ENCODE results near the gene CFAP45.

The CFAP45 gene

GRCh38 chr1:159919236-159919865 is 19.4 kb upstream of the CFAP45 start:
- Histone ChIP-seq H3K27me3 (ENCODE audit: insufficient read depth, low read length) (no peaks in the 10 kb centered on the region), H3K4me2 (ENCODE audit: low read length) (no peak overlapping the region), H3F3A (ENCODE audit: insufficient read depth, low read length) (no peaks in the 10 kb centered on the region), H2AFZ (ENCODE audit: low read length) (no peak overlapping the region), H3K79me2 (ENCODE audit: insufficient read depth, low read length) (no peaks in the 10 kb centered on the region), H3K36me3 (ENCODE audit: insufficient read depth, low read length) (peaks cover 33% of the 10 kb centered on the region; the same call in 1 of the 2 replicates), H3K27ac (ENCODE audit: low read depth, low read length, poor library complexity, severe bottlenecking) (no peak overlapping the region), H4K20me1 (ENCODE audit: insufficient read depth, low read length) (no peaks in the 10 kb centered on the region), H3K4me1 (ENCODE audit: insufficient read depth, low read length, severe bottlenecking) (peaks cover 35% of the 10 kb centered on the region), H3K9ac (ENCODE audit: low read length) (no peak overlapping the region), H3K4me3 (ENCODE audit: low read depth, low read length, poor library complexity, severe bottlenecking) (no peak overlapping the region), H3K9me2 (ENCODE audit: low read depth, low read length) (no peaks in the 10 kb centered on the region), H3K9me3 (ENCODE audit: low read length) (no peaks in the 10 kb centered on the region)
- TF ChIP-seq EZH2 (IDR thresholded peaks at IDR 0.05; ENCODE audit: borderline replicate concordance, low read length) (no peak), CTCF (IDR thresholded peaks at IDR 0.05; ENCODE audit: low read length) (no peak)

- peaks cover 33% of the 10 kb centered on the region; the same call in 1 of the 2 replicates for H3K36me3 ChIP-seq (ENCODE audit: insufficient read depth, low read length)
- TF ChIP-seq EZH2 (IDR thresholded peaks at IDR 0.05; ENCODE audit: borderline replicate concordance, low read length) = no peak
- no peak for TF ChIP-seq CTCF (IDR thresholded peaks at IDR 0.05; ENCODE audit: low read length)
- no peak overlapping the region for H3K9ac ChIP-seq (ENCODE audit: low read length)
- H3K9me3 ChIP-seq (ENCODE audit: low read length) = no peaks in the 10 kb centered on the region
- no peaks in the 10 kb centered on the region for H4K20me1 ChIP-seq (ENCODE audit: insufficient read depth, low read length)
- H3K79me2 ChIP-seq (ENCODE audit: insufficient read depth, low read length) = no peaks in the 10 kb centered on the region
- H3K27ac ChIP-seq (ENCODE audit: low read depth, low read length, poor library complexity, severe bottlenecking) = no peak overlapping the region
- no peak overlapping the region for H3K4me3 ChIP-seq (ENCODE audit: low read depth, low read length, poor library complexity, severe bottlenecking)
- H3K9me2 ChIP-seq (ENCODE audit: low read depth, low read length) = no peaks in the 10 kb centered on the region
- H2AFZ ChIP-seq (ENCODE audit: low read length) = no peak overlapping the region
- no peaks in the 10 kb centered on the region for H3K27me3 ChIP-seq (ENCODE audit: insufficient read depth, low read length)
- peaks cover 27% of the 10 kb centered on the region for H3K4me1 ChIP-seq (ENCODE audit: insufficient read depth, low read length, severe bottlenecking)
- H3F3A ChIP-seq (ENCODE audit: insufficient read depth, low read length) = no peaks in the 10 kb centered on the region
- no peak overlapping the region for H3K4me2 ChIP-seq (ENCODE audit: low read length)
Observed at GRCh38 chr1:159918352-159919200, 18.6 kb upstream of the CFAP45 start.

GRCh38 chr1:159917533-159918351 is 17.8 kb upstream of the CFAP45 start:
- Histone ChIP-seq H3K9ac (ENCODE audit: low read length) (no peak overlapping the region), H4K20me1 (ENCODE audit: insufficient read depth, low read length) (no peaks in the 10 kb centered on the region), H3K4me1 (ENCODE audit: insufficient read depth, low read length, severe bottlenecking) (peaks cover 19% of the 10 kb centered on the region), H3K79me2 (ENCODE audit: insufficient read depth, low read length) (no peaks in the 10 kb centered on the region), H3K27me3 (ENCODE audit: insufficient read depth, low read length) (no peaks in the 10 kb centered on the region), H3K27ac (ENCODE audit: low read depth, low read length, poor library complexity, severe bottlenecking) (no peak overlapping the region), H3K4me2 (ENCODE audit: low read length) (no peak overlapping the region), H3K4me3 (ENCODE audit: low read depth, low read length, poor library complexity, severe bottlenecking) (no peak overlapping the region), H3K9me2 (ENCODE audit: low read depth, low read length) (no peaks in the 10 kb centered on the region), H3F3A (ENCODE audit: insufficient read depth, low read length) (no peaks in the 10 kb centered on the region), H3K36me3 (ENCODE audit: insufficient read depth, low read length) (peaks cover 33% of the 10 kb centered on the region; the same call in 1 of the 2 replicates), H2AFZ (ENCODE audit: low read length) (no peak overlapping the region), H3K9me3 (ENCODE audit: low read length) (no peaks in the 10 kb centered on the region)
- no peak for TF ChIP-seq EZH2 (IDR thresholded peaks at IDR 0.05; ENCODE audit: borderline replicate concordance, low read length)
- no peak for TF ChIP-seq CTCF (IDR thresholded peaks at IDR 0.05; ENCODE audit: low read length)
